ENCODE results near the gene NOC3L. TPM values are rescaled to one million over a fixed set of nuclear protein-coding genes. Genes with fewer than 3 reads are reported as not detected.

The NOC3L gene
- total and polyA plus RNA-seq, 9 of the 15 experiments (the other 6 are each of a cell fraction or from before 2014, with no cell fraction given) = 23.8 to 57.6 (median 32.6) TPM

GRCh38 chr10:94299417-94299816 is 63.3 kb downstream of the NOC3L start (continued):
- TF ChIP-seq, protein P1, sequence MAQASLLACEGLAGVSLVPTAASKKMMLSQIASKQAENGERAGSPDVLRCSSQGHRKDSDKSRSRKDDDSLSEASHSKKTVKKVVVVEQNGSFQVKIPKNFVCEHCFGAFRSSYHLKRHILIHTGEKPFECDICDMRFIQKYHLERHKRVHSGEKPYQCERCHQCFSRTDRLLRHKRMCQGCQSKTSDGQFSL (CRISPR knock-in tag; IDR thresholded peaks at IDR 0.05) = no peak
- TF ChIP-seq, protein P1 (tag; IDR thresholded peaks at IDR 0.05) = no peak
- TF ChIP-seq ZNF584 (CRISPR knock-in tag; IDR thresholded peaks at IDR 0.05; ENCODE audit: low read depth) (peak; percentile 78), MEF2D (tag; conservative IDR thresholded peaks at IDR 0.05; ENCODE audit: low read depth) (no peak; the same call in 1 of the 2 replicates), ZNF695 (CRISPR knock-in tag; IDR thresholded peaks at IDR 0.05) (no peak), HMG20A (CRISPR knock-in tag; conservative IDR thresholded peaks at IDR 0.05) (0 out of 2 replicates have a peak, but pooled peaks have one; percentile 7), BCOR (IDR thresholded peaks at IDR 0.05) (peak; percentile 94), NFATC3 (IDR thresholded peaks at IDR 0.05) (no peak), FOXK2 (conservative IDR thresholded peaks at IDR 0.05 in 1 of 2, IDR thresholded peaks at IDR 0.05 in 1 of 2; ENCODE audit: low read depth in 2 of 2) (no peak), NCOR1 (IDR thresholded peaks at IDR 0.05) (peak; percentile 90), SRSF9 (IDR thresholded peaks at IDR 0.05; ENCODE audit: borderline replicate concordance, low read depth, low read length) (no peak), EZH2 (IDR thresholded peaks at IDR 0.05; ENCODE audit: borderline replicate concordance, low read depth, low read length) (no peak), ZSCAN32 (CRISPR knock-in tag; IDR thresholded peaks at IDR 0.05) (no peak), ZNF696 (CRISPR knock-in tag; conservative IDR thresholded peaks at IDR 0.05) (no peak), BCL6 (CRISPR knock-in tag; IDR thresholded peaks at IDR 0.05) (no peak), GTF2E2 (tag; IDR thresholded peaks at IDR 0.05) (no peak), PHB (CRISPR knock-in tag; IDR thresholded peaks at IDR 0.05) (no peak), SAFB2 (IDR thresholded peaks at IDR 0.05; ENCODE audit: borderline replicate concordance, low read depth, low read length, severe bottlenecking) (no peak), MED1 (CRISPR knock-in tag; IDR thresholded peaks at IDR 0.05; ENCODE audit: borderline replicate concordance) (no peak), CBFA2T3 (IDR thresholded peaks at IDR 0.05) (peak; percentile 97), FOXJ3 (CRISPR knock-in tag; IDR thresholded peaks at IDR 0.05) (no peak), RB1 (IDR thresholded peaks at IDR 0.05; ENCODE audit: low read depth) (no peak), CREBBP (IDR thresholded peaks at IDR 0.05; ENCODE audit: low read depth, low read length) (no peak), SMAD1 (IDR thresholded peaks at IDR 0.05; ENCODE audit: low read depth, low read length, partially characterized antibody) (no peak), ZNF717 (CRISPR knock-in tag; IDR thresholded peaks at IDR 0.05) (no peak), ZNF124 (CRISPR knock-in tag; IDR thresholded peaks at IDR 0.05) (no peak)
- TF ChIP-seq, protein P2, sequence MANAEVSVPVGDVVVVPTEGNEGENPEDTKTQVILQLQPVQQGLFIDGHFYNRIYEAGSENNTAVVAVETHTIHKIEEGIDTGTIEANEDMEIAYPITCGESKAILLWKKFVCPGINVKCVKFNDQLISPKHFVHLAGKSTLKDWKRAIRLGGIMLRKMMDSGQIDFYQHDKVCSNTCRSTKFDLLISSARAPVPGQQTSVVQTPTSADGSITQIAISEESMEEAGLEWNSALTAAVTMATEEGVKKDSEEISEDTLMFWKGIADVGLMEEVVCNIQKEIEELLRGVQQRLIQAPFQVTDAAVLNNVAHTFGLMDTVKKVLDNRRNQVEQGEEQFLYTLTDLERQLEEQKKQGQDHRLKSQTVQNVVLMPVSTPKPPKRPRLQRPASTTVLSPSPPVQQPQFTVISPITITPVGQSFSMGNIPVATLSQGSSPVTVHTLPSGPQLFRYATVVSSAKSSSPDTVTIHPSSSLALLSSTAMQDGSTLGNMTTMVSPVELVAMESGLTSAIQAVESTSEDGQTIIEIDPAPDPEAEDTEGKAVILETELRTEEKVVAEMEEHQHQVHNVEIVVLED (CRISPR knock-in tag; IDR thresholded peaks at IDR 0.05) = no peak
